Central memory CD4-positive, alpha-beta T cell (primary cell): ENCODE data around the gene HOXD12.

Experiments
- DNase-seq: peaks from one replicate; pipeline ENCODE4 v3.0.0; 2022

HOXD12 gene

DNA sequence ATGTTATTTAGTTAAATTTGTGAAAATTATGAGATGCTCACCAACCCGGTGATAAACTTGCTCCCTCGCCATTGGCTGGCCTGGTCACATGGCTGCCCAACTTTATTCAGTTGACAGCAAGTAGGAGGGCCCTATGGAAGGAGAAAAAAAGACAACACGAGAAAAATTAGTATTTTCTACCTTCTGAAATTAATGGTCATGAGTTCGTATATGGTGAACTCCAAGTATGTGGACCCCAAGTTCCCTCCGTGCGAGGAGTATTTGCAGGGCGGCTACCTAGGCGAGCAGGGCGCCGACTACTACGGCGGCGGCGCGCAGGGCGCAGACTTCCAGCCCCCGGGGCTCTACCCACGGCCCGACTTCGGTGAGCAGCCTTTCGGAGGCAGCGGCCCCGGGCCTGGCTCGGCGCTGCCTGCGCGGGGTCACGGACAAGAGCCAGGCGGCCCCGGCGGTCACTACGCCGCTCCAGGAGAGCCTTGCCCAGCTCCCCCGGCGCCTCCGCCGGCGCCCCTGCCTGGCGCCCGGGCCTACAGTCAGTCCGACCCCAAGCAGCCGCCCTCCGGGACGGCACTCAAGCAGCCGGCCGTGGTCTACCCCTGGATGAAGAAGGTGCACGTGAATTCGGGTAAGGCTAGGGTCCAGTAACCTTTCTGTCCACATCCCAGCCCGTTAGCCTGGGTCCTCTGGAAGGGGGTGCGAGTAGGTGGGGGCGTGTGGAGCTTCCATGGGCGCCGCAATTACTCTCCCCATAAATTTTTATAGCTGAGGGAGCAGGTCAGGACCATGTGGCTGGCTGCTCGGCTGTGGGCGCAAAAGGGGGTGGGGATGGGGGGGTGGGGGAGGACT is 52.1 kb downstream of the HOXD12 start, which contains the start of gene HOXD4:
Gene HOXD4 (plus strand): TSS at position 109 of the 846 bp plus-strand sequence. CDS start 84 bp downstream, at position 193.
- DNase-seq, result no peak
